Stimulated activated CD8-positive, alpha-beta memory T cell treated with anti-CD3 and anti-CD28 coated beads, Interleukin-2, amount 100 ng/mL, for 1 hour (primary cell): ENCODE measurements around the gene AFAP1.
A peak's percentile ranks its signal among the peaks of the same experiment; 100 is the strongest.

Experiments used
- DNase-seq, 2 donors: peaks; one replicate each; pipeline ENCODE4 v3.0.0-alpha.2; 2020; ENCODE audit warnings: low read depth in 2 of 2

AFAP1 gene

DNA sequence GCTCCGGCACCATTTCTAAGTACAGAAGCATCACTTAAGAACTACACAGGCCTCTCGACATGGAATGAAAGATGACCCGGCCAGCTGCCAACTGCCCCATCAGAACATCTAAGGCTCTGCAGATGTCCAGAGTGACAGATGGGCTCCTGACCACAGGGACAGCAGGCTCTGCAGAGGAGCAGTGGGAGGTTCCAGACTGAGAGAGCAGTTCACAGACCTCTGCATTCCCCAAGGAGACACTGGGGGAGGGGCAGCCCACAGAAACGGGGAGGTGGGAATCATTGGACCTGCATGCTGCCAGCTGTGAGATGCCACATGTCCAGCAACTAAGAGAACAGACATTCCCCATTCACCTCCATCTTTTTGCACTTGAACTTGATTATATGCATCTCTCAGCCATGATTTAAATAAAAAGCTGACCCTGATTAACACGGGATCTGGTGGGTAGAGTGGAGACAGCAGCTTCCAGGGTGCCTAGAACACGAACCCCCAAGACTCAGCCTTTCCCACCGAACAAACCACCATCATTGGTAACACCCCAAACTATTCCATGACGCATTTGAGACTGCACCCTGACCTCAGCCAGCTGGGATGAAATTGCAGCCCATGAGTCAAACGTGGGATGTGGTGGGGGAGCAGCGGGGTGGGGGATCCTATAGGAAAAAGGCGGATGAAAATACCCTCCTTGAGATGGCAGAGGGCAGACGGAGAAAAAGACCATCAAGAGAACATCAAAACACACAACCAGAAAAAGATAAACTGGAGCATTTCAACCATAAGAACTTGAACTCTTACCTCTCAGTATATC is 47.2 kb downstream of the AFAP1 start:
- no peak for DNase-seq

DNA sequence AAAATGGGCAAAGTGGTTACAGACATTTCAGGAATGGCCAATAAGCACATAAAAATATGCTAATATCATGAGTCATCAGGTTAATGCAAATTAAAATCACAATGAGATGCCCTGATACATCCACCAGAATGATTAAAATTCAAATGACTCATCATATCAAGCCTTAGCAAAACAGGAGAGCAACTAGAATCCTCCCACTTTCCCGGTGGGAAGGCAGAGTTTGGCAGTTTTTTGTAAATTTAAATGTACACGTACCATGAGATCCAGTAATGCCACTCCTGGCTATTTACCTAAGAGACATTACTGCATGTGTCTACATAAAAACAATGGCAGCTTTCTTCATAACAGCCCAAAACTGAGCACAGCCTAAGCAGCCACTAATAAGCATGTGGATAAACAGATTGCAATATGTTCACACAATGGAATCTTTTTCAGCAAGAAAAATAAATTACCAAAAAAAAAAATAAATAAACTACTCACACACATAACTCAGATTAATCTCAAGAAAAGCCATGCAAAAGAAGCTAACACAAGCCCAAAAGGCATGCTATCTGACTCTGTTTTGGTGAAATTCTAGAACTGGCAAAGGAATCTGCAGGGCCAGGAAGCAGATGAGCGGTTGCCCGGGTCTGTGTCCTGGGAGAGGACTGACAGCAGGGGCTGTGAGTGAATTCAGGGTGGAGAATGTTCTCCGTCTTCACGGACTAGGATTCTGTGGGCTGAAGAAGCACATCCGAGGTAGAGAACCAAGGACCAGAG is 48.8 kb downstream of the AFAP1 start:
- no peak for DNase-seq

DNA sequence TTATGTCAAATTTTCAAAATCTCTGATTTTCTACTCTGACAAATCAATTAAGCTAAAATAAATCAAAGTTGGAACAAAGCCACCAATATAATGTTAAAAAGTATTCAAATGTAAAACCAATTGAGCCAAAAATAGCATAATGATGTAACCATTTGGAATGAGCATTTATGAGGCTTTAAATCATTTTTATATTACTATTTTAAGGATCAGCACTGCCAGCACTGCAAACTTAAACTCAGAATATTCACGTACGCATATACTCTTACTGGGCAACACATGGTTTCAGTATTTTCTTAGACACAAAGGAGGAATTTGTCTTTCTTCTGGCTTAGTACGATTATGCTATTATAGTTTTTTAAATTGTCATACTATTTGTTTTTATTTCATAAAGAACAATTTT is 52.2 kb downstream of the AFAP1 start:
- DNase-seq = no peak

DNA sequence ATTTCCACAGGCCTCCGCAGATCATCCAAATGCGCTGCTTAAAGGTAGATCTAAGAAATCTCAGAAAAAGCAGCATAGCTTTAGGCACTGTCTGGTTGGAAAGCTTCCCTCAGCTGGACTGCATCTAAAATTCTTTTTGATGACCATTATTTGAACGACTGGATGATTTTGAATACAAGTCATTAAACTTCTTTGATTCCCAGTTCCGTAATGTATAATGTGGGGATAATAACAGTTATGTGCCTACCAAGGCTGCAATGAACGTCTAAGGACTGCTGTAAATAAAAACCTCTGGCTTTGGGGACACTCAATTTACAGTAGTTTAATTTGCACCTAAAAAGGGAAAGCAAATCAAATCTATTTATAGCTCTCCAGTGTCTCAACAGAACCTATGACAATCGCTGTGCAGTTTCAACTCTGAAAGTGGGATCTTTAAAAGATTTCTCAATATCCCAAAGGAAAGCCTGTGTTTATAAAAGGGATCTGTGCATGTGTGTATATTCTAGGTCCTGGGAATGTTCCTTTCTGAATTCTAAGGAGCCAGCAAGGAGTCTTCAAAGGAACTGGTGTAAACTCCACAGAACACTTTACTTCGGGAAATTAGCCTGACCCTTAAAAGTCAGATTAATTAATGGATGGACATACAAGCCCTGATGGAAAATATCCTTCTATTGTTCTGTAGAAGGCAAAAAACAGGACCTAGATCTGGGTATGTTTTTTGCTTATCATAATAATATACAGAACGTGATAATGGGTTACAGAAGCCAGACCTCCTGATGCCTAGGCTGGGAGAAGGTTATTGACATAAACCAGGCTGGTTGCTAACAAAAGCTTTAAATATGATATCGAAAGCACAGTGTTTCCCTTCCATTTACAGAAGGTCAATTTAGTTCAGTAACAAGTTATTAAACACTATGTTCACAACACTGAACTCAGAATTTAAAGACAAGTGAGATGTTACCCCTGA is 53.4 kb downstream of the AFAP1 start:
- DNase-seq = no peak

DNA sequence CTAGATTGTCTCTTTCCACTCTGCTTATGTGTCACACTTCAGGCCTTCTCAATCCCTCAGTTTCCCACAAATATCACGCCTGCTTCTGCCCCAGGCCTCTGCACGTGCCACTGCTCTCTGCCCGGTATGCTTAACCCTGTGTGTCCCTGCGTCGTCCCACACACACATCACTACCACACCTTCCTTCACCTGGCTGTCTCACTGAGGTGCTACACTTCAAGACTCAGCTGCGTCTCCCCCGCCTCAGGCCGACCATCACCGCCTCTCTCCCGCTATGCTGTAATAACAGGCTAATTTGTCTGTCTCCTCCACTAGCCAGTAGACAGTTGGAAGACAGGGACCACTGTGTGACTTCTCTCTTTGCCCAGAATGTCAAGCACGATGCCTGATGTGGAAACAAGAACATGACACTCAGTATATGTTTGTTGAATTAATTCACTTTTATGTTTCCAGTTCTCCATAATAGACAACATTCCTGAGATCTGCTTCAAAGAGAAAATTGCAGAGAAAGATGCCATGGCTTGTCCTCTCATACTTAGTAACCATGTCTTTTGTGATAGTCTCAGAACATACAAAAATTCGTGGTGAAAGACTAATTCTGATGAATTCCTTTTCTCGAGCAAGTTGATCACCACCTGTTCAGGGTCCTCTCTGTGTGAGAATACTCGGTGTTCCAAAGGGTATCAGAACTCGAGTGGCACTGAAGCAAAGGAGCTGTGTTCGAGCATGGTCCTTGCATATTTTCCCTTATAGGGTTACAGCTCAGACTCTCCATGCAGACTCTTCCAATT is 54.2 kb downstream of the AFAP1 start:
- no peak for DNase-seq

DNA sequence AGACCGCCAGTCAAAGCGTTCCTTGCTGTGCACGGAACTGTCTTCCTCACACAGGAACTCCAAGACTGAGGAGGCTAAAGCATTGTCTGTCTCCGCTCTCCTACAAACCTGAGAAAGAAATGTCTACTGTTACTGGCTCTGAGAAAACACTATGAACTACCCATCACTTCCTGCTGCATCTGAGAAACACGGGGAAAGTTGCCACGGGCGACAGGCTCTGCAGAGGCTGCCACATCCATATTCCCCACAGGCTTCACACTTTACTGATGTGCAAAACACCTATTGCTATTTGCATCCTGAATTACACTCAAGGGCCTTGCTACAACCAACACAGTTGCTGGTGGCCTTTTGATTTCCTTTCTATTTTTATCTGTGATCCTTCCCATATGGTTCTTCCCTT is 59.0 kb downstream of the AFAP1 start:
- no peak for DNase-seq

DNA sequence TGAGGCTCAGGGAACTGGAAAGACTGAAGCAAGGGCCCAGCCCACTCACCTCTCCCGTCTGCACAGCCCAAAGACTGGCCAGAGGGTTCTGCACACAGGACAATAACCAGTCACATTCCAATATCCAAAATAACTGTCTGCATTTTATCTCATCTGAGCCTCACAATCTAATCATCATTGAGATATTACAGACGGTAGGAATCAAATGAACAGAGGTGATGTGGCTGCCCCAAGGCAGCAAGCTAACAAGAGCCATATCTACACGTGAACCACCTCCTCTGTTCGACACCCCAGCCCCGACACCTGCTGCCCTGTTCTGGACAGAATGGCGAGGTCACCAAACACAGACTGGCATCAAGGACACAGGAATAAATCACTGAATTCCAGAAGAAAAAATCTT is 60.5 kb downstream of the AFAP1 start:
- no peak for DNase-seq

DNA sequence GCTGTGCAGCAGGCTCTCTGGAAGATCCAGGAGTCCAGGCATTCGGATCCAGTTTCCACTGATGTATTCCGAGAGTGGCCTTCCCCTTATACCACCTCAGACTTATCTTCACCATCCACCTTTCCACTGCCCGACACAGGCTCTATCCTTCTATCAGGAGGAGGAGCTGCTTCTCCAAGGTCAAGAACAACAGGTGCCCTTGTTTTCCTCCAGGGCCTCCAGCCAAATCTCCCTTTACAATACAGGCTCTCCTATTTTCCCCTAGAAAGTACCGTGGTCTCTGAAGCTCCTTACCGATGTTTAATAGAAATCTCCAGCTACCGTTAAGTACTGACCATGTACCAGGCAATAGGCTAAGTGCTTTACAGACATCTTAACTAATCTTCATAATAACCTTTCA is 61.3 kb downstream of the AFAP1 start:
- no peak for DNase-seq

DNA sequence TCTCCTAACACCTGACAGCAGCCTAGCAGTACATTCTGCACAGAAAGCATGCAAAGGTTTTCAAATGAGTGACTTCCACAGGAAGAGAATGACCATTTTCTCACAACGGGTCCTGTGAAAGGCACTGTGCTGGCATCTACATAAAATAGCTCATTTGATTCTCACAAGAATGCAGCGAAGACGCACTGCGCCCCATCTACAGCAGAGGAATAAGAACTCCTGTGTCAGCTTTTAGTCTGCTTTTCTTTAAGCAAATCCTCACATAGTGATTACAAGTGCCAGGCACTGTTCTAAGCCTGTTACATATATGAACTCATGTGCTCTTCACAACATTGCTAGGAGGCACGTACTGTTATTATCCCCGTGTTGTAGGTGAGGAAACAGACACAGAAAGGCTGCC is 62.5 kb downstream of the AFAP1 start:
- DNase-seq = no peak

DNA sequence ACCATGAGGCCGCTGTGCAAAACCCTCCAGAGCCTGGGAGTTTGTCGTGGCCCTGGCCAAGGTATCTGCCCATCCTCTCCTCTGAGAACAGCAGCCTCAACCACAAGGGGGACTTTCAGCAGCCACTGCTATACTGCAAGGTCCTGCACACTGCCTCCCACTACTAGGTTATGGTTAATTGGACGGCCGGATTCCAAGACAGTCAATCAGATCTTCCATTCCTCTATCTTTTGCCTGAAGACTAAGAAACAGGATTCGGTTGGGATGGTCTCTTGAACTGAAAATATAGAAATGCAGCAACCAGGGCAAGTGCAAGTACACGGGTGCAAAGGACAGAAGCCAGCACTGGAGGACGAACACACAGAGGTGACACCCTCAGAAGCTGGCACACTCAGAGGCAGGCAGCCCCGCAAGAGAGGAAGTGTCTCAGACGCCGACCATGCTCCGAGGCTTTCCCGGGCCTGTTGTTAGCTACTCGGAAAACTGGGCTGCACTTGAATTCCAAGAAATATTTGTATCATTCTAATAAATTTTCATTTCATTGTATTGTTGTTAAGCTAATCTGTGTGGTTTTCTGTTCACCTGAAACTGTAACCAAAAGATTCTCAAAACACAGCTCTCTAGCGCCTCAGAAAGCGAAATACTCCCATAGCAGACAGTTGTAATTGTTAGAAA is 63.3 kb downstream of the AFAP1 start:
- DNase-seq = peak; percentile 8 to 35

DNA sequence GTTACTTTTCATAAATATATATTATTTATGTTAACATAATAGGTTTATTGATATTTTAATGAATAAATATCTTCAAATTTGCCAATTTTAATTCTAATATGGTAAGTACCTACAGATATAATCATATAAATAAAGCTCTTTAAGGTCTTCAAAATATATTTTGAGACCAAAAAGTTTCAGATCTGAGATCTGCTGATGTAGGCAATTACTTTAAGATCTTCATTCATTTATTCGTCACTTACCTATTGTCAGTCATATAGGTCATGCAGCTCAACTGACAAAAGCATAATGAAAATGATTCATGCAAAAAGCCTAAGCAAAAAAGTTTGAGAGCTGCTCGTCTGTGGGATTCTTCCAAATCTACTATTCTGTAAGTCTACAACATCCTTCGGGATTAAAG is 64.8 kb downstream of the AFAP1 start:
- DNase-seq = no peak

DNA sequence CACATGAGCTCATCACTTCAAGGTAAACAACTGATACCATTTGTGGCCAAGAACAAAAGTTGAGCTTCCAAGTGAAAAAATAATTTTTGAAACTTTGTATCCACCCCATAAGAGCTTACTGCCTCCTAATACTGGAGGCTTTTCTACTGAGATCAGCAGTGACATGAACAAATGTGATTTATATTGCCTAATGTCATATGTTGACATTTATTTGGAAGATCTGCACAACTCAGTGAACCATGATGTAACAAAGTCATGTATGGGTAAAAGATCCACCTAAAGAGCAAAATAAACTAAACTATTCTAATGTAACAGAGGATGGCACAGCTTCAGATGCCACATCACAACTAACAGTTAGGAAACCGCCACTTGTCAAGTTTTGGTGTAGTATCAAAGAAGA is 65.8 kb downstream of the AFAP1 start:
- no peak for DNase-seq

DNA sequence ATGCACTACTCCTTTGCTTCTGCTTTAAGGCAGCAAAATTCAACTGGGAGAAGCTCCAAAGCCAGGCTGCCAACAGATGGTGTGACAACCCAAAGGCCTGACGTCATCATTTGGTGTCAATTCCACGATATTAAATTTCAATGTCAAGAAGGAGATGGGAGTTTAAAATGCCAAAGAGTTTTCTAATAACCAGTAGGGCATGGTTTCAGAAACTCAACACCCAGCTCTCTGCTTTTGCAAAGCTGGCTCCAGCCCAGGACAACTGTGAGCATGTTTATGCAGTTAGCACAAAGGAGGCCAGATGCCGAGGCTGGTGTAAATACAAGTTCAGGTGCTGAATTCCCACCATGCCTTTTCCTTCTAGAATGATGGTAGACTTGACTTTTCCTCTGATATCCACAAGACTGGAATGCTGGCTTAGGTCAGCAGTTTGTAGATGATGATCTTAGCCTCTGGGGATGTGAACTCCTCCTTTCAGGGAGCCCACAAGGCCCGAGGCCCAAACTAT is 67.3 kb downstream of the AFAP1 start:
- DNase-seq = no peak

DNA sequence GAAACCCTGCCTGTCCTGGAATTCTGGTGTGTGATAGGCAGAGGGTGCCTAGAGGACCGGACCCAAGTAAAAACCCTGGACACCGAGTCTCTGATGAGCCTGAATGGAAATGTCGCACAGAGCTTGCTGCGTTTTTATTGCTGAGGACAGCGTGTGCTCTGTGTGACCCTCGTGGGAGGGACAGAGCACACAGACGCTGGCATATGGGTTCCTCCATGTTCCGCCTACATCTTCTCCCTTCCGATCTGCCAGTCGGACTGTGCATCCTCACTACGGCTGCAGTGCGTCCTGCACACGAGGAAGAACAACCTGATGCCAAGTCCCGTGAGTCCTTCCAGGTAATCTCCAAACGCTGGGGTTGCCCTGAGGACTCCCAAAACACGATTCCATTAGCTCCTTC is 68.3 kb downstream of the AFAP1 start:
- DNase-seq = no peak

DNA sequence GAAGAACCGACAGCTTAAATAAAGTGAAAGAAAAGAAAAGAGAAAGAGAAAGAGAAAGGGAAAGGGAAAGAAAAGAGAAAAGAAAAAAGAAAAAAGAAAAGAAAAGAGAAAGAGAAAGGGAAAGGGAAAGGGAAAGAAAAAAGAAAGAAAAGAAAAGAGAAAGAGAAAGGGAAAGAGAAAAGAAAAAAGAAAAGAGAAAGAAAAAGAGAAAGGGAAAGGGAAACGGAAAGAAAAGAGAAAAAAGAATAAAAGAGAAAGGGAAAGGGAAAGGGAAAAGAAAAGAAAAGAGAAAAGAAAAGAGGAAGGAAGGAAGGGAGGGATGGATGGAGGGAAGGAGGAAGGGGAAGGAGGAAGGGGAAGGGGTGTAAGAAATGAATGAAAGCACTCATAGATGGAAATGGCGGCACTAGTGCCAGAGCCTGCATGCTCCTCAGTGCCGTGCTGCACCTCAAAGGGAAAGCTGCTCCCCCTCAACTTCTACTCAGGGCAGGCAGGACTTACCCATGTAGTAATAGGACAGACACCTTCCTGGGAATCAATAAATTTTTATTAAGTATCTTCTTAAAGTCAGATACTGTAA is 70.7 kb downstream of the AFAP1 start:
- DNase-seq = no peak

DNA sequence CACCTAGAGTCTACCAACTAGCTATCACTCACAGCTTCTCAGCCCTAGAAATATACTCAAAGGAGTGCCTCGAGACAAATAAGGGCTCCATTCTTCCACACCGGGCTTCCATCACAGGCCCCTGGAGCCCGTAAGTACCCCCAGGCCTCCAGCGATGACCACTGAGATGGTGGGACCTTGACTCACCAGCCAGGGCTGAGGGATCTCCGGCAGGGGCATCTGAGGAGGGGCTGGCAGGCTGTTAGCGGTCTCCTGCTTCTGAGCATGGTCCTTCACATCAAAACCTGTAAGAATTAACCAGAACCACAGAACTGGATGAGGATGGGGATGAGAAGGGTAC is 71.3 kb downstream of the AFAP1 start:
- no peak for DNase-seq

DNA sequence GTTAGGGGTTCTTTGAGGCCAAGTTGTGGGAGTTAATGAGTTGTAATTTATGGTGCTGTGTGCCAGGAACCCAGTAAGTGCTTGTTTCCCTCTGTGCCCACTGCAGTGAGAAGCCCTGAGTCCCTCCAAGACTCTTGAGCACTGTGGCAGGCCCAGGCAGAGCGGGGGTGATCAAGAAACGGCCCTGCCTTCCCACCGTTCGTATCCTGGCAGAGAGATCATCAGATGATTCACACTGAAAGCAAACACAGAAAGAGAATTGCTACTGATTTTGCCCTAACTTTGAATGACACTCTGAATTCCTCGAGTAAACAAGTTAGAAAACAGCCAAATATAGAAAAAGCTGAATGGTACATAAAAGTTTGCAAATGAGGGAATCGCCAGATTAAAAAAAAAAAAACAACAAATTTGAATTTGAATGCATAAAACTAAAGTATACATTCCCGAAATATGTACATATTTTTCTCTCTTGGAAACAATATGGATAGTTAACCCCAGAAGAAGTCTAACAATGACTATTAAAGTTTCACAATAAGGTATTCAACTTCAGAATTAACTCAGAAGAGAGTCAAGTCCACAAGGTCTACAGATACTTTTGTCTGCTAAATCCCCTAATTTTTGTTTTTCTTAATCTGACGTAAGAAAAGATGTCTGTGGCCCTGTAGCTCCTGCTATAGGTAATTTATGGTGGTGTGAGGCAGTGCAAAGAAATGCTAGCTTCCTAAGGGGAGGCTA is 71.8 kb downstream of the AFAP1 start:
- no peak for DNase-seq

DNA sequence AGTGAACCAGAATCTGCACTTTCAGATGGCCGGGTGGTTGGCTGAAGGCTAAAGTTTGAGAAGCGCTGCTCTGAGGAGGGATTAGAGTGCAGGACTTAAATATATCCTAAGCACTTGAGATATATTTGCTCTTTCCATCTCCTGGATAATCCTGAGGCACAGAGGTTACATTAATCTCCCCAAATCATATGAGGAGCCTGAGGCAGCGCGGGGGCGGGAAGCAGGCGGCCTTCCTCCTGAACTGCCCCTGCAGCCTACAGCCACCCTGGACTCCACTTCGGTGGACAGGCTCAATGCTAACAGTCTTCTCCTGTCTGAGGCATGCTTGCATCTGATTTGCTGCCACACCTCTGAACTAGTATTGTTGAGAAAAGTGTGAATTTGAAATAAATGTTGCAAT is 72.5 kb downstream of the AFAP1 start:
- DNase-seq = no peak

DNA sequence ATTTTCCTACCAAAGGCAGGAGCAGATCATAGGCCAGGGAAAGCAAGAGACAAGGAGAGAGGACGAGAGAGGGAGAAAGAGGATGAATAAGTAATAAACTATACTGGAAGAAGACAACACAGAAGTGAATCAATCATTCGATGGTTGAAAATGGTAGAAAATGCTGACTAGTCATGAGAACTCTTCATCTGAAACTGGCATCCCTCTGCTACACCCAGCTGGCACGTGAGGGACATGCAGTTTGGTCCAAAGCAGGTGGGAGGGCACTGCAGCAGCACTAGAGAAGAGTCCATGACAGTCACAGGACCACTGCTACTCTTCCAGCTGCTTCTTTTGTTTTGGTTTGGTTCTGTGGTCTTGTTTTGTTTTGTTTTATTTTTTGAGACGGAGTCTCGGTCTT is 74.1 kb downstream of the AFAP1 start:
- no peak for DNase-seq

DNA sequence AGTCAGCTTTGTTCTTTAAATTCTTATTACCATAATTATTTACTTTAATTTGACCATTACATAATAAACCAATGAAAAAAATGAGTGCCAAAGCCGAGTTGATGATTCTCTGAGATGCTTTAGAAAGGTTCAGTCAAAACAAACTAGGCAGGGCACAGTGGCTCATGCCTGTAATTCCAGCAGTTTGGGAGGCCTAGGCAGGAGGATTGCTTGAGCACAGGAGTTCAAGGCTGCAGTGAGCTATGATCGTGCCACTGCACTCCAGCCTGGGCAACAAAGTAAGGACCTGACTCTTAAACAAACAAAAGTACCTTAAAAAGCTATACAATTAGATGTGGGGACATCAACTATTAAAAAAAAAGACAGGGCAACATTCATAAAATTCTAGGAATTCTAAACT is 75.0 kb downstream of the AFAP1 start:
- no peak for DNase-seq
